H1 (cell line): ENCODE measurements around the gene SLC2A11. TPM values are rescaled to one million over a fixed set of nuclear protein-coding genes. Genes with fewer than 3 reads are reported as not detected.

Experiments
- CHD1 ChIP-seq: IDR thresholded peaks from 2 replicates; pipeline ENCODE4 v1.6.1; 2012; ENCODE audit warnings: low read depth, low read length, improper control_type of control experiment
- SP4 ChIP-seq: IDR thresholded peaks from 2 replicates; pipeline ENCODE4 v1.6.1; 2012; ENCODE audit warnings: low read length, inconsistent platforms
- TBP ChIP-seq: IDR thresholded peaks from 2 replicates; pipeline ENCODE4 v1.6.1; 2011; ENCODE audit warnings: low read depth, low read length, improper control_type of control experiment
- polyA plus RNA-seq, 7 experiments: library from polyadenylated mRNA; depleted of rRNA in 3 of 7; stranded (reverse) in 5 of 7; unstranded in 2 of 7; fragments of >200 nt in 5 of 7; fragments of 200-250 nt in 2 of 7; gene quantifications; 1 replicate in 5 of 7; 2 replicates in 1 of 7; 4 replicates in 1 of 7; pipeline versions ENCODE4 v1.2.1 to v1.2.3, GENCODE V29; 2011 to 2013; ENCODE audit warnings: missing spikeins in 2 of 7, mixed read lengths in 2 of 7
- total RNA-seq: library from RNA; stranded (reverse); fragmentation: NEBNext Ultra II Directional; extraction: Animal tissue kit (Norgen Biotek cat#: 25700); gene quantifications from 2 replicates; pipeline ENCODE4 v1.2.1, GENCODE V29; 2021

The SLC2A11 gene
- total and polyA plus RNA-seq, 2 of the 8 experiments (the other 6 are each of a cell fraction or from before 2014, with no cell fraction given): 10.7 to 12.5 TPM

GRCh38 chr22:23913306-23913660 lies 55.6 kb downstream of the SLC2A11 start (continued):
- TF ChIP-seq SP4 (no peak), TBP (no peak), CHD1 (no peak)
